HS-27A (cell line): ENCODE measurements around the gene CPNE2.
"Not testable (repeated sequence)": the region's sequence is repeated elsewhere in the genome, so short reads cannot be mapped to it uniquely, and the experiment has no call there.

Source experiments
- DNase-seq: peaks from one replicate; pipeline ENCODE4 v3.0.0-alpha.2; 2012; ENCODE audit warnings: low read depth, missing footprints

Gene CPNE2

DNA sequence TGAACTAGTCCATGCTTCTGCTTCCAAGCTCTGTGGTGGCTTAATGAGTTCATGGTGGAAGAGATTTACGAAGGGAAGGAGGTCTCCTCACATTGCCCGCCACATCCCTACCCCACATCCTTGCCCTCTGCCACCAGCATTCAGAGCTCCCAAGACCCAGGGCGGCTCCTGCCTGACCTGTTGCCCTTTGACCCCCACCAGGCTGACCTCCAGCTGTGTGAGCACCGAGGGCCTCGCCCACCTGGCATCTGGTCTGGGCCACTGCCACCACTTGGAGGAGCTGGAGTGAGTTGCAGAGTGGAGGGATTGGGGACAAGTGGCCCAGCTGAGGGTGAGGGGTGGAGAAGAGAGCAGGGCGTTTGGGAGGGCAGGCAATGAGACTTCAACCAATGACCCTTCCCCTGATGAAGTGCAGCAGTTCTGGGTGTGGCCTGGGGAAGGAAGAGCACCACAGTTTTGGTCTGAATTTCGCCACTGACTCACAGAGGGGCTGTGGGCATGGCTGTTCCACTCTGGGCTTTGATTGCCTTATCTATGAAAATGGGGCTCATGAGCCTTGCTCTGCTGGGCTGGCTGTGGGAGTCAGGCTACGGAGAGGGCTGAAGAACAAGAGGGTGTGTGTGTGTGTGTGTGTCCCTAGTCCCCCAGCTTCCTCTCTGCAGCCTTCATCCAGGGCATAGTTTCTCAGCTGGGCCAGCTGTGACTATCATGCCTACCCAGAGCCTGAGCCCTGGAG lies 22.6 kb upstream of the CPNE2 start:
- no peak for DNase-seq

DNA sequence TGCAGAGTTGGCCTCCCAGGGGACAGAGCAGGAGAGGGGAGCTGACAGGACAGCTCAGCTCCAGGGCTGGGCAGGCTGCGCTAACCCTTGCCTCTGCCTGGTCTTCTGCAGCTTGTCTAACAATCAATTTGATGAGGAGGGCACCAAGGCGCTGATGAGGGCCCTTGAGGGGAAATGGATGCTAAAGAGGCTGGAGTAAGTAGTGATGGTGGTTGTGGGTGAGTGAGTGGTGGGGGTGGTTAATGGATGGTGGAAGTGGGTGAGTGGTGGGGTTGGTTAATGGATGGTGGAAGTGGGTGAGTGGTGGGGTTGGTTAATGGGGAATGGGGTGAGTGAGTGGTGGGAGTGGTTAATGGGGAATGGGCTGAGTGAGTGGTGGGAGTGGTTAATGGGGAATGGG lies 22.0 kb upstream of the CPNE2 start:
- DNase-seq: no peak

DNA sequence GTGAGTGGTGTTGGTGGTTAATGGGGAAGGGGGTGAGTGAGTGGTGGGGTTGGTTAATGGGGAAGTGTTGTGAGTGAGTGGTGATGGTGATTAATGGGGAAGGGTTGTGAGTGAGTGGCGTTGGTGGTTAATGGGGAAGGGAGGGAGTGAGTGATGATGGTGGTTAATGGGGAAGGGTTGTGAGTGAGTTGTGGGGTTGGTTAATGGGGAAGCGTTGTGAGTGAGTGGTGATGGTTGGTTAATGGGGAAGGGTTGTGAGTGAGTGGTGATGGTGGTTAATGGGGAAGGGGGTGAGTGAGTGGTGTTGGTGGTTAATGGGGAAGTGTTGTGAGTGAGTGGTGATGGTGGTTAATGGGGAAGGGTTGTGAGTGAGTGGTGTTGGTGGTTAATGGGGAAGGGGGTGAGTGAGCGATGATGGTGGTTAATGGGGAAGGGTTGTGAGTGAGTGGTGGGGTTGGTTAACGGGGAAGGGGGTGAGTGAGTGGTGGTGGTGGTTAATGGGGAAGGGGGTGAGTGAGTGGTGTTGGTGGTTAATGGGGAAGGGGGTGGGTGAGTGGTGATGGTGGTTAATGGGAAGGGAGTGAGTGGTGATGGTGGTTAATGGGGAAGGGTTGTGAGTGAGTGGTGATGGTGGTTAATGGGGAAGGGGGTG lies 21.2 kb upstream of the CPNE2 start:
- not testable (repeated sequence) for DNase-seq

DNA sequence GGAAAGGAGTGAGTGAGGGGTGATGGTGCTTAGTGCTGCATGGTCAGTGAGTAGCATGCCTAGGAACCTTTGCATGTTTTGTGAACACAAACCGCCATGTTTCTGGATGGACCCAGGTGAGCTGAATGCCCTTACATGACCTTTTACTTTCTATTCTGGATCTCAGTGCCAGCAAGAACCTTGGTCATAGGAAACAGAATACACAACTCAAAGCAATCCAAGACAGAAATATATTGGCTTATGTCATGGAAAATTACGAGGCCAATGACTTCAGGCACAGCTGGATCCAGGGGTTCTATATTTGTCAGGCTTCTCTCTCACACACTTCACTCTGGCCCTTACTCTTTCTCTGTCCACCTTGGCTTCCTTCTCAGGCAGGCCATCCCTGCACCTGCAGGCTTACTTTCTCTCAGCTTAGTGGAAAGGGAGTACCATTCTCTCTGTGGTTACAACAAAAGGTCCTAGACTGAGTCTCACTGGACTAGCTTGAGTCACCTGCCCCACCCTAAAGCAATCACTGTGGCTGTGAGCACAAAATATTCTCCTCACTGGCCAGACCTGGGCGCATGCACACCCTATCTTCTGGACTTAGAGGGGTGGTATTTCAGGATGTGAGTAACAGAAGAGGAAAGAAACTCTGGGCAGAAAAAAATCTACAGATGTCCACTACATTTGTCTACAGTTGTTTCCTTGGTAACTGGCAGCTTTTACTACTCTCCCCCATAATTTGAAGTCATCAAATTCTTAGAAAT lies 20.4 kb upstream of the CPNE2 start:
- no peak for DNase-seq

DNA sequence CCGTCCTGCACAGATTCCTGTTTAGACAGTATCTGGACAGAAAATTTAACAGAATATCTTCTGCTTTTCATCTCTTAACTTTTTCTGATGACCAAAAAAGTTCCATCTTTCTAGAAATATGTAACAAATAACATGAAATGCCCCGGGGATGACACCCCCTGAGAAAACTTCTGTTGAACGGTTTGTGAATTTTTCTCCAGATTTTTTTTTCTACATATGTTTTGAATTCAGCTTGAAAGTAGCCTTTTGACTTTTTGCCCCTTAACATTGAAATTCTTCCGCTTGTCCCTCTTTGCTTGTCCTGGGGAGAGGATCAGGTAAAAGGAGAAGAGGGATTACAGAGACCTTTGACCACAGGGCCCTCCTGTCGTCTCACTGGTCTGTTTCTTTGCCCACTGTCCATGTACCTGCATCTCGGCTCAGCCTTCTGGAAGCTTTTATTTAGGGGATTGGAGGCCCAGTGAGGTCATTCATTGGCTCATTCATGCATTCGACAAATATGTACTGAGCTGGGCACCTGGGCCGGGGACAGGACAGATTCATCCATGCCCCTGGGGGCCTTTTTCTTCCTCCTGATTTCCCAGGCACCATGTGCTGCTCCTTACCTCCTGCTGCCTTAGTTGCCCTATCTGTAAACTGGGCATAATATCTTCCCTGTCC lies 19.6 kb upstream of the CPNE2 start:
- no peak for DNase-seq

DNA sequence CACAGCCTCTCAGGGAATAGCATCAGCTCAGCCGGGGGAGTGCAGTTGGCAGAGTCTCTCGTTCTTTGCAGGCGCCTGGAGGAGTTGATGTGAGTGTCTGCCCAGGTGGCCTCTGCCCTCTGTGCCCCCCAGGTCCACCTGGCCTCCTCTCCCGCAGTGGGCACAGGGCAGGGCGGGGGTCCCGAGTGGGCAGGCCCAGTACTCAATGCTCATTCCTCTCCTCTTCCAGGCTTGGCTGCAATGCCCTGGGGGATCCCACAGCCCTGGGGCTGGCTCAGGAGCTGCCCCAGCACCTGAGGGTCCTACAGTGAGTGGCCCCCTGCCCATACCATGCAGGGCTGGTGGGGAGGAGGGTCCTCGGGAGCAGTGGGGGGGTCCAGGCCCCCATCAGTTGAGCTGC lies 14.7 kb upstream of the CPNE2 start:
- DNase-seq: no peak

DNA sequence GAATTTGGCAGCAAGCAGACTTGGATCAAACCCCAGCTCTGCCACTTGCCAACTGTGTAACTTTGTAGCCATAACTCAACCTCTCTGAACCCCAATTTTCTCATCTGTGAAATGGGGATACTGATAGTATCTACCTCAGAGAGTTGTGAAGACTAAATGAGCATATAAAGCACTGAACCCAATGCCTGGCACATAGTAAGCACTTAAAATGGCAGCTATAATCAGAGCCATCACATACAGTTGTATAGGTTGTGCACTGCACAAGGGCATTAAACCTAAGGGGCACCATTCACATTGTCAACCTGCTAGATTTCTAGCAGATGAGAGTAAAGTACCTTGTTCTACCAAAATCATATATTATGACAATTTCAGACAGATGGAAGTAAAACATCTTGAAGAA lies 10.6 kb upstream of the CPNE2 start:
- no peak for DNase-seq

DNA sequence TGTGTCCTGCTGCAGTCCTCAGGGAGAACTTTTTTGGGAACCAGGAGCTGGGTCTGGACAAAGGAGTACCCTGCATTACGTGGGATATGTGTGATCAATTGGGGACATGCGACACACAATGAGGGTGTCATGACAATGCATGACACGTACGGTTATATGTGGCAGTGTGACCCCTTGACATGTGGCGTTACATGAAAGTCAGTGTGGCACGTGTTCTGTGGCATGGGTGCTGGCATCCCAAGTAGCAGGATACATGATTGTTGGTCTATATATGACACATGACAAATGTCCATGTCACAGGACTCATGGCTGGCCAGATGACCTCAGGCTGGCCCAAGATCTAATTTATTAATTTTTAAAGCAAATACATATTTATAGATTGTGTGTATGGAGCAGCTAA lies 9.7 kb upstream of the CPNE2 start:
- DNase-seq: no peak

DNA sequence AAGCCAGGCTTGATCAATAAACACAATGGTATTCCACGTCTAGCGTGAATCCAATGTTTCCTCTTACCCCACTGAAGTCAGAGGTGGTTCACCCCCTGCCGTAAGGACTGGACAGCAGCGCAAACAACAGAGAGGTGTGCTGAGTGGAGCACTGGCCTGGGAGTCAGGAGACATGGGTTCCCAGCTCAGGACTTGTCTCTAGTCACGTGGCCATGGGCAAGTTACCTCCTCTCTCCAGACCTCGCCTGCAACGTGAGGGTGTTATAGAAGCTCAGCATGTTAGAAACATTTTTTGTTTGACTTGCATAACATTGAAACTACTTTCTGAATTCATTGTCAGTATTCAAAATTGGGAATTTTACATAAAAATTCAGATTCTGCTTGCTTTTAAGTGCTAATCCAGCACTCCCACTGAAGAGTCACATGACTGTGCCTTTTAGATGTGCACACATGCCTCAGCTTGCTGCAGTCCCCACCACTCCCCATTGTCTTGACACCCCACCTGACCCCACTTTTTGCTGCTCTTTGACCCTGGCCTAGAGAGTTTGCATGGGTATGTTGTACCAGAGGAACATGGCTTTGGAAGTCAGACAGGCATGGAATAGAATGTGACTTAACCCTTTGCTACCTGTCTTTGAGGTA lies 8.8 kb upstream of the CPNE2 start:
- no peak for DNase-seq

DNA sequence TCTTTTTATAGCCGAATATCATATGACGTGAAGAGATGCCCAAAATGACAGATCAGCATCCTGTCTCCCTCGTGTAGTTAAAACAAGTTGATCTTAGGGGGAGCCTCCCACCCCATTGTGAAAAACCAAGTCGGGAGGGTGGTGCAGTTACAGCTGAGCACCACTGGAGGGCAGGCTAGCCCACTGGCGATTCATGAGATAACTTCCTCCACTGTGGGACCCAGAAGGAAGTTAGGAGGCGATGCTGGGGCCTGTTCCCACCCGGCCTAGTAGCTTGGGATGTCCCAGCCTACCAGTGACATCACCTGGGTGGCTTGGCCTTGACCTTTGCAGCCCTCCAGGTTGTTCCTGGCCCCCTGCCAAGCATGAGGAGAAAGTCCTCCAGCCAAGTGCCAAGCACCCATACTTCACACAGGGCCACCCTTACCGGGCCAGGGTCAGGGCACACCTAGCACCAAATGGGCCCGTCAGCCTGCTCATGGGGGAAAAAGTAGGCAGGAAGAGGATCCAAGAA lies 8.1 kb upstream of the CPNE2 start:
- DNase-seq: no peak

DNA sequence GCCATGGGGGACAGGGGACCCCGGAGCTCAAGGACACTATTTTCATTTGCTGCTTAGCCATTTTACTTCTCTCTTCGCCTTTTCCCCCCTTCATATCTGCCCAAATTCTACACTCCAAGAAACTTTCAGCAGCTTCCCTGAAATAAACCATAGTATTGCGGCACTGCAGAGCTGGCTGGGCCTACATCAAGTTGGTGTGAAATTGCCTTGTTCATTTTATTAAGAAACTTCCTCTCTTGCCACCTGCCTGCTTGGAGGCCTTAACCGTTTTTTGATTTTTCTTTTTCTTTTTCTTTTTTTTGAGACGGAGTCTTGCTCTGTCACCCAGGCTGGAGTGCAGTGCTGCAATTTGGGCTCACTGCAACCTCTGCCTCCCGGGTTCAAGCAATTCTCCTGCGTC lies 7.4 kb upstream of the CPNE2 start:
- no peak for DNase-seq

DNA sequence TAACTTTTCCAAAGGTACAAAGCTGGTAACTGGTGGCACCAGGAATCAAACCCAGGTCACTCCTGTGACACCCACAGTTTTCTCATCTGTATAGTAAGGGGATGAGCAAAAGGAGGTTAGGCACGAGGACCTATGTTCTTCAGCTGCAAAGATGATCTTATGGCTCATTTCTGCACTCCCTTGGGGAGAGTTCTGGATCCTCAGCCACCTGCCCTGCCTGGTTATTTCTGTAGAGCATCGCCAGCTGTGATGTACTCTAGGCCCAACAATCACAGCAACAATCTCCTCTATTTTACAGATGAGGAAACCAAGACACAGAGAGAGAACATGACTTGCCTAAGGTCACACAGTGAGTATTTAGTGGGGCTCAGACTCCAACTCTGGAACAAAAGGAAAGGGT lies 5.4 kb upstream of the CPNE2 start:
- no peak for DNase-seq

DNA sequence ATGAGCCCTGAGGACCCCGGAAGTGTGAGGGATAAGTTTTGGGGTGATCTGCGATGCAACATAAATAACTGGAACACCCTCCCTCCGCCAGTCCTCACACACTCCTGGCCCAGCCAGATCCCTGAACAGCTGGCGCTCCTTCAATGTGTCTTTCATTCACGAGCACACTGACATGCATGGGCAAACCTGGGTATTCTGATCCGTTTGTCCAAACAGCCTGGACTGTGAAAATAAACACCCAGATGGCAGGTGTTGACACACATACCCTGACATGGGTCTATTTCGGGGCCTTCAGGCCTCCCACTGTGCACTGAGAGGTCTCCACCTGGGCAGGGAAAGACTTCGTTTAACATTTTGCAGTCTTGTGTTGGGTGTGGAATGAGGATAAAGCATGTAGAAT lies 3.0 kb upstream of the CPNE2 start:
- no peak for DNase-seq

DNA sequence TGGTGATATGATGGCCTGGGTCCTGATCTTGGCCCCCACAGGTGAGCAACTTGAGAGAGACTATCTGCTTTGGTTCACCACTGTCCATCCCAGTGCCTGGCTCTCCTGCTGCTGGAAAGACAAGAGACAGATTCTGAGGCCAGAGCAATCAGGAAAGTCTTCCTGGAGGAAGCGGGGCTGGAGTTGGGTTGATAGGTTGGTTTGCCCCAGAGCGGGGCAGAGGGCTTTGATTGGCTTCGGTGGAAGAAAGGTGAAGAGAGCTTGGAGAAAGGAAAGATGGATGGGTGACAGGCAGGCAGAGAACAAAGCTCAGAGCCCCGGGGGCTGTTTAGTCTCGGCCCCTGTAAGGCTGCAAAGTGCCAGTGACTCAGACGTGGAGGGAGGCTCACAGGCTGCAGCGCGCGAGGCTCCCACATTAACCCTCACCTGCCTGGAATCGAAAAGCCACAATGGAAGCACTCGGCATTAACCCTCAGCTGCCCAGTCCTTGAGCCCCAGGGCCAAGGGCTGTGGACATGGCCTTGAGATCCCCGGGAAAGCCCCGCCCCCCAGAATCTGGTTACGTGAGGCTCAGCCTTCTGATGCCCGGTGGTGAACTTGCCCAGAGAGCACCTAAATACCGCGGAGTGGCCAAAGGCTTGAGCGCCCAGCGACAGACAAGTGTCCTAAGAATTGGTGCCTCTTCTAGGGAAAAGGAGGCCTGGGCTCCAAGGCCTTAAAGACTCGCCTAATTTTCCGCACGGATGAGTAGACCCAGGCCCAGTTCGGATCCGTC lies 996 bp upstream of the CPNE2 start:
- no peak for DNase-seq

DNA sequence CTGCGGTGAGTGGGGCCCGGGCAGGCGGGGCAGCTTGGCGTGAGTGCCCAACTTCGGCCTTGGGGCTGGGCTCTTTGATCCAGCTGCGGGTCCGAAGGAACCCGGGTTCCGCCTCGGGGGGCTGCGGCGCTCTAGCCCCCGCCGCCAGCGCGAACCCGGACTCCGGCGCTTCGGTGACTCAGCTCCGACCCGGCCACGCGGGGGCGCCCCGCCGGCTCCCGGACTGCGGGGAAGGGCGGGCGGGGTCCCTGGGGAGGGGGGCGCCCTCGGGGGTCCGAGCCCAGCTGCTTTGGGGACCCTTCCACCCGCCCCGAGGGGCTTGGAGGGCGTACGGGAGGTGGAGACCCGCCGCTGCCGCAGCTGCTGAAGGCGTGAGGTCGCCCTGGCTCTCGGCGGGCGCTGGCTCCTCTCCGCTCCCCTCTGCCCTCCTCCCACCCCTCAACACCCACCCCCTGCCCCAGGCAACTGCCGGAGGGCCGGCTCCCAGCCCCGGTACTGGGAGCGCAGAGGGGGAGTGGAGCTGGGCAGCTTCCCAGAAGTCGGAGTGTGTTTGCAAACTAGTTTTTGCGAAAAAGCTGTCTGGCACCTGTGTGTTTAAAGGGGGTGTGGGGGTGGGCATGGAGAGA lies 516 bp downstream of the CPNE2 start:
- no peak for DNase-seq

DNA sequence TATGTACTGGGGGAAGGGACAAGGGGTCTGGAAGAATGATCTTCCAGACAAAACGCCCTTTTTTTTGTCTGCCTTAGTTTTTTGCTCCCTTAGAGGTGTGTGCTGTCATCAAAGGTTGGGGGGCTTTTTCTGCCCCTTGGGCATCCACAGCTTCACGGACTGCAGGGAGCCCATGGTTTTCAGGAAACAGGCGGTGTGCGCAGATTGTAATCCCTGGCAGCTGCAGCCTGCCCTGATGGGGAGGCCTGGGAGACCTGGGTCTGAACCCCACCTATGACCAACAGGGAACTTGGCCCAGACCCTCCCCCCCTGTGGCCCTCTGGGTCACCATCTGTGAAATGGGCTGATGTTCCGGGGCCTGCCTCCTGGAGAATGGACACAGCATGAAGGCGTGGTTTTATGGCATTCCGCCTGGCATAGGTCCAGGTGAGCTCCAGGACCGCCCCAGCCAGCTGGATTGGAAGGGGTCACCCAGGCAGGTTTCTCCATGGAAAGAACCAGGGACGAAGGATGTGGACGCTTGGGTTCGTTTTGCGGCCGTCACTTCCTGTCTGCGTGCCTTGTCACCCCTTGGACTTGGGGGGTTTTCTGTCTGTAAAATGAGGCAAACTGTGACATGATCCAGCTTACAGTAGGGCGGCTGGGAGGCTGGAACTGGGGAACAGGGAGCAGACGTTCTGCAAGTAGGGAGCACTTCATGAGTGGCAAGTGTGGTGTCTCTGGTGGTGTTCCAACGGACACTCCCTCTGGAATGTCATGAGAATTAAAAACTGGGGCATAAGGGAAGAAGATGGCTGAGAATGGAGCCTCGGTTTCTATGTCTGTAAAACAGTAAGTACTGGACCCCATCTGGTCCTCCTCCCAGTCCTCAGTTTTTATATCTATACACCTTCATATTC lies 1.5 kb downstream of the CPNE2 start:
- DNase-seq: no peak

DNA sequence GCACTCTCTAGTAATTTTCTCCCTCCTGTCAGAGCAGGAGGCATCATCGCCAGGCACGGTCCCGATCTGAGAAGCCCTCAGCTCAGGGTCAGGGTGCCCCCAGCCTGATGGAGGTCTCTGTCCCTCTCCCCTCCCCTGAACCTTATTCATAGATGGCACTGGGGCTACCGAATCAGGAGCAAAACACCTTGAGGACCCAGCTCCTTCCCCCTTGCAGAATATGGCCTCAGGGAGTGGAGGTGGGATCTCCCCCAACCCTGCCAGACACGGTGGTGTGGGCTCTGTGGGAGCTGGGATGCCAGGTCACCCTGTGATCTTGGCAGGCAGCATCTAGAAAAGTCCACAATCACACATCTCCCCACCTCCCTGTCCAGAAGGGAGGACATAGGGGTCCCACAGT lies 2.5 kb downstream of the CPNE2 start:
- DNase-seq: no peak

DNA sequence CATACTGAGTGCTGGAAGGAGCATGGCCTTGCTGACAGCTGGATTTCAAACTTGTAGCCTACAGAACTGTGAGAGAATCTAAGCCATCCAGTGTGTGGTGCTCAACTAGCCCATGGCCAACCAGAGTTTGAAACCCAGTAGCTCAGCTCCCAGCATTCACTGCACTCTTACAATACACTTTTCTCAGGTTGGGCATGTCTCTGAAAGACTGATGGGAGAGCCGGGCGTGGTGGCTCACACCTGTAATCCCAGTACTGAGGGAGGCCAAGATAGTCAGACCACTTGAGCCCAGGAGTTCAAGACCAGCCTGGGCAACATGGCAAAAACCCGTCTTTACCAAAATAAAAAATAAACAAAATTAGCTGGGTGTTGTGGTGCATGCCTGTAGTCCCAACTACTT lies 3.8 kb downstream of the CPNE2 start:
- no peak for DNase-seq

DNA sequence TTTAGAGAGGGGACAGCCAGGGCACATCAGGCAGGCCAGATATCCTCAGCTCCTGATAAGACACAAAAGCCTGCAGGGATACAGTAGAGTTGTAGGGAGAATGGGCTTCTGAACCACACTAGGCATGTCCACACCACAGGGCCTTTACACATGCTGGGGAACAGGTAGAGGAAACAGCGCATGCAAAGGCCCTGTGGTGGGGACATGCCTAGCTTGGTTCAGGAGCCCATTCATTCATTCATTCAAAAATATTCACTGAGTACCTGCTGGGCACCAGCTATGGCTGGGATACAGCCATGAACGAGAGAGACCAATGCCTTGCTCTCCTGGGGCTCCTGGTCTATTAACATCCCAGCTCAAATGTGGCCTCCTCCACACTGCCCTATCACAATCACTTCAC lies 4.4 kb downstream of the CPNE2 start:
- no peak for DNase-seq
